Kasumi-1 (cell line): Measurements from ENCODE around the gene PODN.

ENCODE experiments used
- DNase-seq, 2 experiments: peaks; one replicate each; lab custom pipeline; 2025; lab: John Stamatoyannopoulos, UW

Gene PODN

GRCh38 chr1:53089478-53090226 is 27.6 kb downstream of the PODN start:
- DNase-seq: no peak

- peak; percentile 8 to 11 for DNase-seq
Measured at GRCh38 chr1:53090227-53091147, 28.5 kb downstream of the PODN start.

GRCh38 chr1:53091841-53092645 is 30.0 kb downstream of the PODN start:
- DNase-seq: peak in 1 of 2 experiments; percentile 70

GRCh38 chr1:53092659-53093450 is 30.8 kb downstream of the PODN start:
- no peak for DNase-seq

GRCh38 chr1:53093451-53093754 is 31.4 kb downstream of the PODN start:
- no peak for DNase-seq

- no peak for DNase-seq
Measured at GRCh38 chr1:53093778-53094532, 31.9 kb downstream of the PODN start.

GRCh38 chr1:53094533-53094919 is 32.5 kb downstream of the PODN start:
- no peak for DNase-seq

GRCh38 chr1:53104289-53104913 is 42.4 kb downstream of the PODN start:
- DNase-seq: peak; percentile 12 to 29

GRCh38 chr1:53107090-53107489 is 45.1 kb downstream of the PODN start:
- DNase-seq: no peak

- no peak for DNase-seq
Measured at GRCh38 chr1:53107570-53108322, 45.7 kb downstream of the PODN start.

- no peak for DNase-seq
Measured at GRCh38 chr1:53108646-53109580, 46.9 kb downstream of the PODN start.

GRCh38 chr1:53110370-53111072 is 48.5 kb downstream of the PODN start:
- peak; percentile 95 to 97 for DNase-seq

GRCh38 chr1:53111073-53111556 is 49.1 kb downstream of the PODN start:
- peak in 1 of 2 experiments; percentile 16 for DNase-seq

- DNase-seq: no peak
Measured at GRCh38 chr1:53111693-53112092, 49.7 kb downstream of the PODN start.

- no peak for DNase-seq
Measured at GRCh38 chr1:53112271-53112774, 50.3 kb downstream of the PODN start.

GRCh38 chr1:53112861-53113260 is 50.8 kb downstream of the PODN start:
- DNase-seq: no peak

- DNase-seq: no peak
Measured at GRCh38 chr1:53114090-53114489, 52.1 kb downstream of the PODN start.
